Activated CD4-positive, CD25-positive, alpha-beta regulatory T cell treated with anti-CD3 and anti-CD28 coated beads, Interleukin-2, amount 50 U/mL, for 72 hours (primary cell): ENCODE measurements around the gene DNAJC28.
"Not testable (repeated sequence)": the region's sequence is repeated elsewhere in the genome, so short reads cannot be mapped to it uniquely, and the experiment has no call there.

Experiments used
- DNase-seq: peaks from one replicate; pipeline ENCODE4 v3.0.0; 2021

DNAJC28 gene

DNA sequence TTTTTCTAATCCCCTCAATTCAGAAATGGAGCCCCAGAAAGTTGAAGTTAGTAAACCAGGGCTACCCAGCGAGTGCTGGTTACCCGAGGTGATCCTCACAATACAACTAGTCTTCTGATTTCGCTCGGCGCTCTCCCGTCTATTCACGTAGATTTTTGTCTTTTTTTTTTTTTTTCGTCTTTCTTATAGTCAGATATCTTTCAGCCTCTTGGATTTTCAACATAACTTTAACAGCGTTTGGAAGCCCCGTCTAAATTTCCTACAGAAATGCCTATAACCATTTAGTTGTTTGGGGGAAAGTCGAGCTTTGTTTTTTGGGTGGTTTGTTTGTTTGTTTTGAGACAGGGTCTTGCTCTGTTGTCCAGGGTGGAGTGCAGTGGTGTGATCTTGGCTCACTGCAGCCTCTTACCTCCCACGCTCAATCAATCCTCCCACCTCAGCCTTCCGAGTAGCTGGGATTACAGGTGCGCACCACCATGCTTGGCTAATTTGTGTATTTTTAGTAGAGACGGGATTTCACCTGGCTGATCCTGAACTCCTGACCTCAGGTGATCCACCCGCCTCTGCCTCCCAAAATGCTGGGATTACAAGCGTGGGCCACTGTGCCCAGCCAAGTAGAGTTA, 10.9 kb downstream of the DNAJC28 start:
- no peak for DNase-seq

DNA sequence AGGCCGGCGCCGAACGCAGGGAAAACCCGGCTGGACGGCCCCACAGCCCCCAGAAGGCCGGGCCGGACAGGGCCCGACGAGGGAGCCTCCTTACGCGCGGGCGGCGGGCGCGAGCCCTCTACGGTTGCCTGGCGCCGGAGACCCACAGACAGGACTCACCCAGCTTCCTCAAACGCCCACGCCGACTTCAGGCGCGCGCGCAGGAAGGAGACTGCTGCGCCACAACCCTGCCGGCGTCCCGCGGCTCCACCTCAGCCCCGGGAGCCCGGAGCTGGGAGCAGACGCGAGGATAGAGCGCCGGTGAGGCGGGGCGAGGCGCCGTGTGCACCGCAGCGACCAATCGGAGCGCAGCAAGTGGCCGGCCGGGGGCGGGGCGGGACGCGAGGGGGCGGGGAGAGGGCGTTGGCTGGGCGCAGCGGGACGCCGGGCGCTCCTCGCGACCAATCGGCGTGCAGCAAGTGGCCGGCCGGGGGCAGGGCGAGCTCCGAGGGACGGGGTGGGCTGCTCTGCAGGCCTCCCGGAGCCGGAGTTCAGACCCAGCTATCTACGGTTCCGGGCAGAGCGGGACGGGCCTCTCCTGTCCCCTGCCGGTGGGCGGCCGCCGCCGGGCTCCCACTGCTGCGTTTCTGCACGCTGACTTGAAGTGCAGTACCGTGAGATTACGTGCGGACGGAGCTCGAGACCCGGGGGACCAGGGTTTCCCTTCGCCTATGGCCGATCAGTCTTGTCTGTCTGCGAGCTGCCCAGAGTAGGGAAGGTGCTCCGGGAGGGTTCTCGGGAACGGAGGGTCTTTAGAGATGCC, 11.6 kb downstream of the DNAJC28 start, which contains the start of gene TMEM50B:
Gene TMEM50B (minus strand): TSS at position 296 of the 802 bp plus-strand sequence. CDS start 11,089 bp downstream, outside the sequence.
- DNase-seq: peak; percentile 92

DNA sequence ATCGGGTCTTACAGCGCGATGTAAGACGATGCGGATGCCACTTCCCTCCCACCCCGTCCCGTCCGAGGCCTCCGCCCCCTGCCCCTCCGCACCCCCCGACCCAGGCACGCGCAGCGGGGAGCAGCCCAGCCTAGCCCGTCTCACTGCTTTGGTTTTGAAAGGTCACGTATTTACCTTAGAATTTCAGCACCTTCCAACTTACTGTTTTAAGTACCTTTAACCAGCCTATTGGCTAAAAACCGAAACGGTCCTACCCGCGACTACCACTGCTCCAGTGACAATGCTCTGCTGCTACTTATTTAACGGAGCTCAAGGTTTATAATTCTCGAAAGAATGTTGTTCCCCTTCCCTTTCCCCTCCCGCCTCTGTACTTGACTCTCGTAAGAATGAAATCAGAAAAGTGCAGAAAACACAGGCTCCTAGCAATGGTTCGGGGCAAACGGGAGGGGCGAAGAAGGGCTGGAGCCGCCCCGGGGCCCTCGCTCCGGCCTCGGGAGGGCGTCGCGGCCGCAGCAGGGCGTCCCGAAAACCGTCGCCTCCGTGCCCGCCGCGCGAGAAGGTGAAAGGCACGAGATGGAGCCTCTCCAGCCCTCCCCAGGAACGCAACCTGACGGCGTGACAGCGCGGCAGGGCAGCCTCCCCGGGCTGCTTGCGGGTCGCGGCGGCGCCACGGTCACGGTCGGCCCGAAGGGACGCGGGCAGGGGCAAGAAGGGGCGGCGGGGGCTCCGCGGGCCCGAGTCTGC, 12.4 kb downstream of the DNAJC28 start:
- peak; percentile 46 for DNase-seq

DNA sequence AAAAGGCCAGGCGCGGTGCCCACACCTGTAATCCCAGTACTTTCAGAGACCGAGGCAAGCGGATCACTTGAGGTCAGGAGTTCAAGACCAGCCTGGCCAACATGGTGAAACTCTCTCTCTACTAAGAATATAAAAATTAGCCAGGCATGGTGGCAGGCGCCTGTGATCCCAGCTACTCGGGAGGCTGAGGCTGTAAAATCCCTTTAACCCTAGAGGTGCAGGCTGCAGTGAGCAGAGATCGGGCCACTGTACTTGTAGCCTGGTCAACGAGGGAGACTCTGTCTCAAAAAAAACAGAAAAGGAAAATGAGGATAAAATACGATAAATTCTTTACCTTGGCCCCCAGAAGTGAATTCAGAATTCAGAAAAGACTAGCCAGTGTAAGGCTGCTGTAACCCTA, 13.3 kb downstream of the DNAJC28 start:
- DNase-seq: no peak

DNA sequence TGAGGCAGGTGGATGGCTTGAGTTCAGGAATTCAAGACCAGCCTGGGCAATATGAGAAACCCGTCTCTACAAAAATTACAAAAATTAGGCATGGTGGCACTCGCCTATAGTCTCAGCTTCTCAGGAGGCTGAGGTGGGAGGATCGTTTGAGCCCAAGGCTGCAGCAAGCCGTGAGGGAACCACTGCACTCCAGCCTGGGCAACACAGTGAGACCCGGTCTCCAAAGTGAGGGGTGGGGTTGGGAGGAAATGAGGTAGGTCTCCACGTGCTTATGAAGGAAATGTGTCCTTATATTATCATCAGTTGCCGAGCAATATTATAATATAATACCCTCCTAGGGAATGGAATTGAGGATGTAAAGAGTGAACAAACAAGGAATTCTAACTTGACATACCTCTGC, 14.4 kb downstream of the DNAJC28 start:
- no peak for DNase-seq

DNA sequence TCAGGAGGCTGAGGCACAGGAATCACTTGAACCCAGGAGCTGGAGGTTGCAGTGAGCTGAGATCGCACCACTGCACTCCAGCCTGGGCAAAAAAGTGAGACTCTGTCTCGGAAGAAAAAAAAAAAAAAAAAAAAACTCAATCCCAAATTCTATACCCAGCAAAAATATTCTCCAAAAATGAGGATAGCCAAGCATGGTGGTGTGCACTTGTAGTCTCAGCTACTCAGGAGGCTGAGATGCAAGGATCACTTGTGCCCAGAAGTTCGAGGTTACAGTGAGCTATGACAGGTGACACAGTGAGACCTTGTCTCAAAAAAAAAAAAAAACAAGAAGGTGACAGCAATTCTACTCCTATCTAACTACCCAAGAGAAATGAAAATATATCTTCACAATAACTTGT, 18.2 kb downstream of the DNAJC28 start:
- no peak for DNase-seq

DNA sequence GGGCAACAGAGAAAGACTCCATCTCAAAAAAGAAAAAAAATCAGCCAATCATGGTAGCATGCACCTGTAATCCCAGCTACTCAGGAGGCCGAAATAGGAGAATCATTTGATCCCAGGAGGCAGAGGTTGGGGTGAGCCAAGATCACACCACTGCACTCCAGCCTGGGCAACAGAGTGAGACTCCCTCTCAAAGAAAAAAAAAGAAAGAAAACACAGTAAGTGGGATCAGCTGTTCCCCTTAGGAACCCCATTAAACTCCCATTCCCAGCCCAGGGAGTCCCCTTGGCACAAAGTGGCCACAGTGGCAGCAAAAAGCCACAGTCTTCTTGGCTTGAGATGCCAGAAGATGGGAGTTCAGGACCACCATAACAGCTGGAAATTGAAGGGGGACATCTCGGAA, 20.8 kb downstream of the DNAJC28 start:
- DNase-seq: no peak

DNA sequence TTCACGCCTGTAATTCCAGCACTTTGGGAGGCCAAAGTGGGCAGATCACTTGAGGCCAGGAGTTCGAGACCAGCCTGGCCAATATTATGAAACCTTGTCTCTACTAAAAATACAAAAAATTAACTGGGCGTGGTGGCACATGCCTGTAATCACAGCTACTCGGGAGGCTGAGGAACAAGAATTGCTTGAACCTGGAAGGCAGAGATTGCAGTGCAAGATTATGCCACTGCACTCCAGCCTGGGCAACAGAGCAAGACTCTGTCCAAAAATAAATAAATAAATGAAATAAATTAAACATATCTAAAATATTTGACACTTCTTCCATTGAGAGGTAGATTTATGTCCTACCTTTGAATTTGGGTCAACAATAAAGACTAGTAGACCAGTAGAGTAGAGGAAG, 22.3 kb downstream of the DNAJC28 start:
- not testable (repeated sequence) for DNase-seq

DNA sequence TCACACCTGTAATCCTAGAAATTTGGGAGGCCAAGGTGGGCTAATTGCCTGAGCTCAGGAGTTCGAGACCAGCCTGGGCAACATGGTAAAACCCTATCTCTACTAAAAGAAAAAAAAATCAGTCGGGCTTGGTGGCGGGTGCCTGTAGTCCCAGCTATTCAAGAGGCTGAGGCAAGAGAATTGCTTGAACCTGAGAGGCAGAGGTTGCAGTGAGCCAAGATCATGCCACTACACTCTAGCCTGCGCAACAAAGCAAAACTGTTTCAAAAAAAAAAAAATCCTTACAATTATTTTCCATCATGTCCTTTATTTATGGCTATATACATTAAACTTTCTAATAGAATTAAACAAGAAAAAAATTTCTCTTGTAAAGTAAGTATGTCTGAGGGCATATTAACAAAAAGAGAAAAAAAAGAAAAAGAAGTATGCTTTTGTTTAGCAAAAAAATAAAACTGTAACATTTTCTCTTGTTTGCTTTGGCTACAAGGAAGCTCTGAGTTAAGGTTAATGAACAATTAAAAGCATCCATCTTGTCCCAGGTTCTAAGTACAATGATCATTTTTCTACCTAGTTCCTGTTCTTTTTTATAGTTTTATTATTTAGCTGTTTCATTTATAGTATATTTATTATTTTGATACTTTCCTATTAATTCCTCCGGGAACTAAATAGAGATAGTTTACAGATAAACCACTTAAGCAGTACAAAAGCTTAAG, 29.8 kb downstream of the DNAJC28 start:
- no peak for DNase-seq

DNA sequence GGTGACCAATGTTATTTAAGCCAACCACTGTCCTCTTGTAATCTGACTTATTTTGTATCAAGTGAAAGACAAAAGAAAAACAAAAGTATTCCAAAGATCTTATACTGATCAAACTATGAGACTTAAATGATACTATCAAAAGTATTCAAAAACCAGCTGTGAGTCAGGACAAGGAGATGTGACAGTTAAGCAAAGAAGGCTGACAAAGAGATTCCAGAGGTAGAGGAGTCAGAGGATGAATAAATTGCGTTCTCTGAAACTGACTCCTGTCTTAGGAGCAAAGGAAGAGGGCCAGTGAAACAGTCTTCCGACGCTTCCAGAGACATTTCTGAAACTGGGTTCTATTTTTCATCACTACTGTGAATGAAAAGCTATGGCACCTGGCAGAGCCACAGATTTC, 32.7 kb downstream of the DNAJC28 start:
- no peak for DNase-seq

DNA sequence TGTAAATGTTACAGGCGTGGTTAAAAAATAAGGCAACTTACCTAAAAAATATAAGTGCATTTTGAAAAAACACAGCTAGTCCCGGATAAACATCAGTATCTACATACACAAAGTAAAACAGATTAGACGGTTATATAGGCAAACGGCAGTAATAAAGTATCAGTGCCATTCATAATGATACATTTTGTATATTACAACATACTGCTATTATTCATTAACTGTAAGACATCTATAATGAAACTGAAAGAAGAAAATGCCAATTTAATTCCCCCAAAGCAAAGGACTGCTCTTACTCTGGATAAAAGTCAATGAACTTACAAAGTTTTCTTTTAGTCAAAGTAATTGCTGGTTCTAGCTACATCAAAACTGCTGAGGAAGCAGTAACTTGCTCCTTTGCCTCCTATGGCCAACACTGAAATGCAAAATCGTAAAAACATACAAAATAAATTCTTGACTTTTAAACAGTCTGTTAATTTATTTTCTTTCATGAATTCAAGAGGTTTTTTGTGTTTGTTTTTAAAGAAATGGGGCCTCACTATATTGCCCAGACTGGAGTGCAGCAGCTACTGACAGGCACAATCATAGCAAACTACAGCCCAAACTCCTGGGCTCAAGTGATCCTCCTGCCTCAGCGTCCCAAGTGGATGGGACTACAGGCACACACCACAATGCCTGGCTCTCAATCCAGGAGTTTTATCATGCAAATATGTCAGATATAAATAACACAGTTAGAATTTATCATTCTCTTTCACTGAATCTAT, 35.6 kb downstream of the DNAJC28 start:
- DNase-seq: no peak

DNA sequence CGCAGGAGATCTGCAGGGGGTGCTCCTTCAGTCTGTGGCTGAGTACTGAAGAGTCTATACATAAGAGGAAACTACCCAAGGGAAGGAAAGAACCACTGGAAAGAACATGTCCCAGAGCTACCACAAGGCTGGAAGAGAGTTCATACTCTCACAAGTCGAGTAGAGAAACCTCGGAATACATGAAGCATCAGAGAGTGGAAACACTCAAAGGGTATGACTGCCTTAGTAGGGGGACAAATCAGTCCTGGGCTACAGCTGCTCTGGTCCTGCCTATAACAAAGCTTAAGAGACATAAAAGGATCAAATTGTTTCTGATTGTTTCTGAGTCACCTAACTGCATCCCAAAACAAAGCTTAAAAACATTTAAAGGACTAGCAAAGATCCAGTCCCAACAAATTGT, 39.2 kb downstream of the DNAJC28 start:
- no peak for DNase-seq

DNA sequence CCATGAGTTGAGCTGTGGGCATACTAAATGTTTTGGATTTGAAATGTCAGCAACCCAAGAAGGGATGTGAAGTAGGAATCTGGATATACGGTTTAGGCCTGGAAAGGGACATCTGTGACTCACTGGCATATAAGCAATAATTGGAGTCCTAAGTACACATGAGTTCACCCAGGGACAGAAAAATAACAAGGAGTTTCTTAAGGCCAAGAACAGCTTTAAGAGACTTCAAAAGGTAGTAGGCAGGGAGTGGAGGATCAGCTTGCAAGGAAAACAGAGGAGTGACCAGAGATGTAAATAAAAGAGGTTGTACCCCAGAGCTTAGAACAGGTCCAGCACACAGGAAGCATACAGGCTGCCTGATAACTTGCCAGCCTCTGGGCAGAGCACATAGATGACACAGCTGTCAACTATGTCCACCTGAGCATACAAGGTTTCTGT, 39.9 kb downstream of the DNAJC28 start:
- DNase-seq: no peak

DNA sequence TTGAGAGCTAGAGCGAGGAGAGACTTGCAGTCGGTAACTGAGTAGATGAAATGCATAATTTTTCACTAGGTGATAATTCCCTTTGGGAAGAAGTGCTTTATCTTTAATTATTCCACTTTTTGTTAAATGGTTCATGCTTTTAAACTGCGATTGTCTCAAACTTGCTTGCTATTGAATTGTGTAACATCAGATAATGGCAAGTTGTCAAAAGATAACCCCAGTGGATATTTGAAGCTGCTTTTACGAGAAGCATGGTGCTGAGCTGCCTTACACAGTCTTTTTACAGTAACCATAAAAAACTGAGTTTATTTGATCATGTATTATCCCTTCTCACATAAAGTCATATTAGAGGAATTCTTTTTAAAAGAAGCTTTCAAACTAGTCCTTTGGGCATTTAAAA, 41.9 kb downstream of the DNAJC28 start:
- no peak for DNase-seq

DNA sequence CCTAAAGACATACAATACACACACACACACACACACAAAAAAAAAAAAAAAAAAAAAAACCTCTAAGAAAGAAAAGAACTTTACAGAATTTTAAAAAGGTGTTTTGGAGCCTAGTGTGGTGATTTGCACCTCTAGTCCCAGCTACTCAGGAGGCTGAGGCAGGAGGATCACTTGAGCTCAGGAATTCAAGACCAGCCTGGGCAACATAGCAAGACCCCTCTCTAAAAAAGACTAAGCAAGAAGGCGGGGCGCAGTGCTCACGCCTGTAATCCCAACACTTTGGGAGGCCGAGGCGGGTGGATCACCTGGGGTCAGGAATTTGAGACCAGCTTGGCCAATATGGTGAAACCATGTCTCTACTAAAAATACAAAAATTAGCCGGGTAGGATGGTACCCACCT, 44.9 kb downstream of the DNAJC28 start:
- DNase-seq: not testable (repeated sequence)

DNA sequence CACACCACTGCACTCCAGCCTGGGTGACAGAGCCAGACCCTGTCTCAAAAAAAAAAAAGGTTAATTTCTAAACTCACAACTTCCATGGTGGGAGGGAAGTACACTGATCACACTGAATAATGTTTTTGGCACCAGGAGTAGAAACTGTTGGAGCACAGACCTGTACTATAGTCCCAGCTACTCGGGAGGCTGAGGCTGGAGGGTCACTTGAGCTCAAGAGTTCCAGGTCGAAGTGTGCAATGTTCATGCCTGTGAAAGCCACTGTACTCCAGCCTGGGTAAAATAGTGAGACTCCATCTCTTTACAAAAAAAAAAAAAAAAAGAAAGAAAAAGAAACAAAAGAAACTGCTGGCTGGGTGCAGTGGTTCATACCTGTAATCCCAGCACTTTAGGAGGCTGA, 47.0 kb downstream of the DNAJC28 start:
- no peak for DNase-seq

DNA sequence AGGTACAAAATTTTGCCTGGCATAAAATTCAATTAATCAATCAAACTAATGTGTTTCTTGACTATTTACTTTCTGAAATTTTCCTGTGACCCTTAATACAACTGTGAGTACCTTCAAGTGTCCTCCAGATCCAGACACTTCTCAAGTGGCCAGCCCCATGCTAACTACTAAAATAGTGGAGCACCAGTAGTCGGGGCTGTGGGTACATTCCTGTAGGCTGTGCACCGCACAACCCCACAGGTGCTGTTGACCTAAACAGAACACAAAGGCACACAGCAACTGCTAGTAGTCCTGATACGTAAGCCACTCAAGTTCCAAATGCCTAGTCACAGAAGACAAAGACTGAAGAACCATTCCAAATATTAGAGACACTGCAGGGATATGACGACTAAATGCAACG, 48.3 kb downstream of the DNAJC28 start:
- DNase-seq: no peak

DNA sequence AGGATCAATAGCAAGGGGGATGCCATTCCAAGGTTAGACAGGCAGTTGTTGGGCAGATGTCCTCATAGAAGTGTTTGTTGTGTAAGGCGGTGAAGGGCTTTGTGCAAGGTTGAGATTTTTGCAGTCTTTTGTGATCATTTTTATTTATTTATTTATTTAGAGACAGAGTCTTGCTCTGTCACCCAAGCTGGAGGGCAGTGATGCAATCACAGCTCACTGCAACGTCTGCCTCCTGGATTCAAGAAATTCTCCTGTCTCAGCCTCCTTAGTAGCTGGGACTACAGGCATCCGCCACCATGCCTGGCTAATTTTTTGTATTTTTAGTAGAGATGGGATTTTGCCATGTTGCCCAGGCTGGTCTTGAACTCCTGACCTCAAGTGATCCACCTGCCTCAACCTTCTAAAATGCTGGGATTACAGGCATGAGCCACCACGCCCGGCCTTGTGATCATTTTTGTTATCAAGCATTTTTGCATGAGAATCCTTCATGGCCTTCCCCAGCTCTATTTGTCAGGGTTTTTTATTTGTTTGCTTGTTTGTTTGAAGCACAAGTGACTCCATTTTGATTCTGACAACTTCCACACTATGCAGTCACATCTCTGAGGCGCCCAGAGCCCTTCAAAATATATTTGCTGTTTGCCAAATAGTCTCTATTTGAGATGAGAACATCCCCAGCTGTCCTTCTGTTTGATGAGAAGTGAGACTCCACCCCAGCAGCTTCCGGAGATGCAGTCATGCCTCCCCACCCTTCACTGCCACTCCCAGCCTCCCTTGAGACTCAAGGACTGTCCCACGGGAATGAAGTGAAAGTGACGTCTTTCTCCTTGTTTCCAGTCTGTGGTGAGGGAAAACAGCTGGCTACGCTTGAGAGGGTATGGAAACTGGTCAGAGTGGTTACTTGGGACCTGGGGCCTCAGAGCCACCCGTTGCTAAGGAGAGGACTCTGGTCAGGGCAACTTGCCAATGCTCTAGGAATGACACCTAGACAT, 49.7 kb downstream of the DNAJC28 start:
- no peak for DNase-seq
